ENCODE data around the gene ALX4.

Gene ALX4

GRCh38 chr11:44213148-44213547 lies 96.8 kb downstream of the ALX4 start:
- ChIA-PET POLR2A (ENCODE audit: low non-redundant PET) (no interaction called here), CTCF (no interaction called here)
- TF ChIP-seq, protein P1, sequence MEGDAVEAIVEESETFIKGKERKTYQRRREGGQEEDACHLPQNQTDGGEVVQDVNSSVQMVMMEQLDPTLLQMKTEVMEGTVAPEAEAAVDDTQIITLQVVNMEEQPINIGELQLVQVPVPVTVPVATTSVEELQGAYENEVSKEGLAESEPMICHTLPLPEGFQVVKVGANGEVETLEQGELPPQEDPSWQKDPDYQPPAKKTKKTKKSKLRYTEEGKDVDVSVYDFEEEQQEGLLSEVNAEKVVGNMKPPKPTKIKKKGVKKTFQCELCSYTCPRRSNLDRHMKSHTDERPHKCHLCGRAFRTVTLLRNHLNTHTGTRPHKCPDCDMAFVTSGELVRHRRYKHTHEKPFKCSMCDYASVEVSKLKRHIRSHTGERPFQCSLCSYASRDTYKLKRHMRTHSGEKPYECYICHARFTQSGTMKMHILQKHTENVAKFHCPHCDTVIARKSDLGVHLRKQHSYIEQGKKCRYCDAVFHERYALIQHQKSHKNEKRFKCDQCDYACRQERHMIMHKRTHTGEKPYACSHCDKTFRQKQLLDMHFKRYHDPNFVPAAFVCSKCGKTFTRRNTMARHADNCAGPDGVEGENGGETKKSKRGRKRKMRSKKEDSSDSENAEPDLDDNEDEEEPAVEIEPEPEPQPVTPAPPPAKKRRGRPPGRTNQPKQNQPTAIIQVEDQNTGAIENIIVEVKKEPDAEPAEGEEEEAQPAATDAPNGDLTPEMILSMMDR (conservative IDR thresholded peaks at IDR 0.05; ENCODE audit: low read depth): no peak
- H3K27ac ChIP-seq: no peak overlapping the region
- no peak for DNase-seq (ENCODE audit: low spot score)

DNA sequence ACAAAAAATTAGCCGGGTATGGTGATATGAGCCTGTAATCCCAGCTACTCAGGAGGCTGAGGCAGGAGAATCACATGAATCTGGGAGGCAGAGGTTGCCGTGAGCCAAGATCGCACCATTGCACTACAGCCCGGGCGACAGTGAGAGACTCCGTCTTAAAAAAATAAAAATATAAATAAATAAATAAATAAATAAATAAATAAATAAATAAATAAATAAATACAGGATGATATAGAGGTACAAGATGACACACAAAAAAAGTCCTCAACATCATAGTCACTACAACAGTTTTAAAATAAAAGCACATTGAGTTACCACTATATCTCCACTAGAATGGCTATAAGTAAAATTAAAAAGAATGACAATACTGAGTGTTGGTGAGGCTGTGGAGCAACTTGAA lies 97.8 kb downstream of the ALX4 start:
- TF ChIP-seq, protein P1 (conservative IDR thresholded peaks at IDR 0.05; ENCODE audit: low read depth): no peak
- DNase-seq (ENCODE audit: low spot score): no peak
- H3K27ac ChIP-seq: no peak overlapping the region
- ChIA-PET POLR2A (ENCODE audit: low non-redundant PET) (no interaction called here), CTCF (interaction anchor here (0.6 kb wide), 1 partner anchor 327 kb away, joined by 3 read pairs; no protein-coding TSS in a partner anchor)

All from RWPE1 (cell line).